GM23338 (cell line): ENCODE data around the gene STARD13. TPM values are rescaled to one million over a fixed set of nuclear protein-coding genes. Genes with fewer than 3 reads are reported as not detected.

Experiments used
- ATAC-seq: fragments of 200-7000 bp; cut with Tn5 transposase; 3 replicates; pipeline ENCODE4 v1.9.1; 2020
- DNase-seq: peaks from one replicate; pipeline ENCODE4 v3.0.0-alpha.2; 2015; ENCODE audit warnings: low spot score
- H2AFZ ChIP-seq: fragments of 200-600 bp; sonication (generic); 2 replicates; pipeline ENCODE4 v1.8.0; 2016; ENCODE audit warnings: antibody characterized with exemption, mild to moderate bottlenecking, moderate library complexity
- H3F3A ChIP-seq: fragments of 200-600 bp; sonication (generic); replicated peaks from 2 replicates; pipeline ENCODE4 v1.8.0; 2017; ENCODE audit warnings: antibody characterized with exemption, mixed run types, low read depth
- H3K27ac ChIP-seq: fragments of 200-600 bp; sonication (generic); 2 replicates; pipeline ENCODE4 v1.6.1; 2016; ENCODE audit warnings: low read depth
- H3K27me3 ChIP-seq: fragments of 200-600 bp; sonication (generic); 2 replicates; pipeline ENCODE4 v1.8.0; 2016; ENCODE audit warnings: mild to moderate bottlenecking, mixed run types, moderate library complexity; ENCODE audit not compliant: insufficient read depth
- H3K36me3 ChIP-seq: fragments of 200-600 bp; sonication (generic); 2 replicates; pipeline ENCODE4 v1.8.0; 2016; ENCODE audit warnings: mild to moderate bottlenecking; ENCODE audit not compliant: insufficient read depth
- H3K4me1 ChIP-seq: fragments of 200-600 bp; sonication (generic); 2 replicates; pipeline ENCODE4 v1.8.0; 2016; ENCODE audit warnings: mild to moderate bottlenecking, moderate library complexity; ENCODE audit not compliant: insufficient read depth
- H3K4me2 ChIP-seq: fragments of 200-600 bp; sonication (generic); 2 replicates; pipeline ENCODE4 v1.7.1; 2017; ENCODE audit warnings: mixed run types
- H3K4me3 ChIP-seq: fragments of 200-600 bp; sonication (generic); 2 replicates; pipeline ENCODE4 v1.6.1; 2016; ENCODE audit warnings: mixed run types
- H3K79me2 ChIP-seq: fragments of 200-600 bp; sonication (generic); replicated peaks from 2 replicates; pipeline ENCODE4 v1.8.0; 2017; ENCODE audit warnings: mild to moderate bottlenecking; ENCODE audit not compliant: insufficient read depth
- H3K9me2 ChIP-seq: fragments of 200-600 bp; sonication (generic); 2 replicates; pipeline ENCODE4 v1.8.0; 2017; ENCODE audit not compliant: insufficient read depth
- H4K20me1 ChIP-seq: fragments of 200-600 bp; sonication (generic); replicated peaks from 2 replicates; pipeline ENCODE4 v1.8.0; 2017; ENCODE audit warnings: mild to moderate bottlenecking; ENCODE audit not compliant: insufficient read depth
- H3K27ac Mint-ChIP-seq: 2 replicates; pipeline ENCODE4 v1.8.0; 2020; ENCODE audit warnings: inconsistent platforms, mild to moderate bottlenecking, moderate library complexity, mixed read lengths
- H3K27me3 Mint-ChIP-seq: 3 replicates; pipeline ENCODE4 v1.8.0; 2022; ENCODE audit warnings: low read depth, mild to moderate bottlenecking, moderate library complexity, mixed read lengths, inconsistent platforms; ENCODE audit not compliant: insufficient read depth, poor library complexity
- H3K36me3 Mint-ChIP-seq: 3 replicates; pipeline ENCODE4 v1.8.0; 2021; ENCODE audit warnings: low read depth, mild to moderate bottlenecking, inconsistent platforms, moderate library complexity, mixed read lengths
- H3K4me1 Mint-ChIP-seq: 3 replicates; pipeline ENCODE4 v1.8.0; 2020; ENCODE audit warnings: mild to moderate bottlenecking, inconsistent platforms, mixed read lengths
- H3K4me3 Mint-ChIP-seq: 3 replicates; pipeline ENCODE4 v1.8.0; 2021; ENCODE audit warnings: moderate library complexity, mild to moderate bottlenecking, inconsistent platforms, mixed read lengths
- H3K9me3 Mint-ChIP-seq: 3 replicates; pipeline ENCODE4 v1.8.0; 2020; ENCODE audit warnings: moderate library complexity, mild to moderate bottlenecking, inconsistent platforms, mixed read lengths
- CREB1 ChIP-seq: fragments of 250-450 bp; sonication (Bioruptor Pico); IDR thresholded peaks from 2 replicates; pipeline ENCODE4 v1.5.0; 2020; ENCODE audit warnings: low read depth, mild to moderate bottlenecking, moderate library complexity
- CTCF ChIP-seq, 2 experiments: fragments of 200-600 bp in 1 of 2; sonication (generic) in 1 of 2; conservative IDR thresholded peaks; 2 replicates each; pipeline versions ENCODE4 v1.5.1 to v1.6.1; 2016 to 2017; ENCODE audit warnings: antibody characterized with exemption in 2 of 2, low read depth in 2 of 2, mild to moderate bottlenecking in 2 of 2, moderate library complexity in 1 of 2
- ETS1 ChIP-seq: IDR thresholded peaks from 2 replicates; pipeline ENCODE4 v1.6.1; 2016; ENCODE audit warnings: antibody characterized with exemption
- EZH2 ChIP-seq: fragments of 200-600 bp; sonication (generic); IDR thresholded peaks from one replicate; pipeline ENCODE4 v1.8.0; 2017; ENCODE audit warnings: antibody characterized with exemption, mild to moderate bottlenecking, low read depth; ENCODE audit not compliant: unreplicated experiment
- EZH2phosphoT487 ChIP-seq: fragments of 200-600 bp; sonication (generic); IDR thresholded peaks from one replicate; pipeline ENCODE4 v1.8.1; 2018; ENCODE audit warnings: antibody characterized with exemption; ENCODE audit not compliant: unreplicated experiment
- JUNB ChIP-seq: IDR thresholded peaks from one replicate; pipeline ENCODE4 v1.6.1; 2016; ENCODE audit warnings: antibody characterized with exemption; ENCODE audit not compliant: unreplicated experiment
- NANOG ChIP-seq: IDR thresholded peaks from 2 replicates; pipeline ENCODE4 v1.6.1; 2016; ENCODE audit warnings: antibody characterized with exemption, borderline replicate concordance
- POLR2AphosphoS5 ChIP-seq: IDR thresholded peaks from 2 replicates; pipeline ENCODE4 v1.6.1; 2016; ENCODE audit warnings: antibody characterized with exemption, low read depth
- REST ChIP-seq: IDR thresholded peaks from one replicate; pipeline ENCODE4 v1.6.1; 2018; ENCODE audit warnings: antibody characterized with exemption; ENCODE audit not compliant: unreplicated experiment
- STAT1 ChIP-seq: IDR thresholded peaks from one replicate; pipeline ENCODE4 v1.6.1; 2016; ENCODE audit warnings: antibody characterized with exemption; ENCODE audit not compliant: unreplicated experiment
- ZNF114 ChIP-seq: fragments of 250-450 bp; sonication (Bioruptor Pico); IDR thresholded peaks from 2 replicates; pipeline ENCODE4 v1.5.0; 2020; ENCODE audit warnings: mild to moderate bottlenecking, moderate library complexity
- ZNF331 ChIP-seq: fragments of 250-450 bp; sonication (Bioruptor Pico); IDR thresholded peaks from 2 replicates; pipeline ENCODE4 v1.5.0; 2020; ENCODE audit warnings: low read depth, mild to moderate bottlenecking, moderate library complexity
- ZNF462 ChIP-seq: fragments of 250-450 bp; sonication (Bioruptor Pico); IDR thresholded peaks from 2 replicates; pipeline ENCODE4 v1.5.0; 2020; ENCODE audit warnings: mild to moderate bottlenecking, moderate library complexity
- polyA plus RNA-seq: library from polyadenylated mRNA; unstranded; fragments of >200 nt; fragmentation: Nextera tagmentation; extraction: Ambion mirVana; gene quantifications from 2 replicates; pipeline ENCODE4 v1.2.1, GENCODE V29; 2016
- total RNA-seq: library from RNA; depleted of rRNA; stranded (reverse); fragments of >200 nt; shearing (Covaris generic); gene quantifications from 2 replicates; pipeline ENCODE4 v1.2.3, GENCODE V29; 2014

STARD13 gene
- total and polyA plus RNA-seq, 2 experiments from 2014 or later = 3.2 to 5.2 TPM

- Histone ChIP-seq H3K4me2 (no peak overlapping the region), H3K4me3 (no peak overlapping the region), H3K27ac (no peak overlapping the region), H3K9me2 (no peaks in the 10 kb centered on the region), H3K27me3 (peaks cover 44% of the 10 kb centered on the region), H3F3A (no peaks in the 10 kb centered on the region), H3K36me3 (no peaks in the 10 kb centered on the region), H2AFZ (no peak overlapping the region), H3K4me1 (peaks cover 36% of the 10 kb centered on the region), H4K20me1 (no peaks in the 10 kb centered on the region), H3K79me2 (no peaks in the 10 kb centered on the region)
- H3K27ac Mint-ChIP-seq = no peak overlapping the region
- ATAC-seq (no peak), DNase-seq (no peak)
- H3K27me3 Mint-ChIP-seq = peaks cover 23% of the 10 kb centered on the region
- no peaks in the 10 kb centered on the region for H3K9me3 Mint-ChIP-seq
- no peak overlapping the region for H3K4me3 Mint-ChIP-seq
- H3K36me3 Mint-ChIP-seq = no peaks in the 10 kb centered on the region
- peaks cover 39% of the 10 kb centered on the region for H3K4me1 Mint-ChIP-seq
- TF ChIP-seq ZNF462 (CRISPR knock-in tag) (no peak), ETS1 (no peak), EZH2phosphoT487 (no peak), JUNB (no peak), CTCF (conservative IDR thresholded peaks at IDR 0.05; ENCODE audit: low read depth in 2 of 2) (no peak), STAT1 (no peak), CREB1 (CRISPR knock-in tag) (no peak), REST (no peak), ZNF331 (no peak), ZNF114 (CRISPR knock-in tag) (no peak), NANOG (no peak), EZH2 (no peak), POLR2AphosphoS5 (no peak)
These were observed 102.8 kb downstream of the STARD13 start for GRCh38 chr13:33182729-33183128.
